ENCODE data around the gene LIM2.
"Not testable (repeated sequence)": the region's sequence is repeated elsewhere in the genome, so short reads cannot be mapped to it uniquely, and the experiment has no call there.

LIM2 gene

GRCh38 chr19:51427201-51427600, 39.4 kb upstream of the LIM2 start:
- no peaks in the 10 kb centered on the region for H3K9me3 ChIP-seq (ENCODE audit: severe bottlenecking)
- H3K27me3 ChIP-seq (ENCODE audit: insufficient read depth, poor library complexity, severe bottlenecking): no peaks in the 10 kb centered on the region
- H3K4me3 ChIP-seq (ENCODE audit: severe bottlenecking): no peak overlapping the region
- H3K4me1 ChIP-seq (ENCODE audit: insufficient read depth, poor library complexity, severe bottlenecking): no peaks in the 10 kb centered on the region
- no peaks in the 10 kb centered on the region for H3K36me3 ChIP-seq (ENCODE audit: low read depth)
- DNase-seq (ENCODE audit: low spot score) (no peak), ATAC-seq (ENCODE audit: low read depth) (no peak)
- TF ChIP-seq, protein P1, sequence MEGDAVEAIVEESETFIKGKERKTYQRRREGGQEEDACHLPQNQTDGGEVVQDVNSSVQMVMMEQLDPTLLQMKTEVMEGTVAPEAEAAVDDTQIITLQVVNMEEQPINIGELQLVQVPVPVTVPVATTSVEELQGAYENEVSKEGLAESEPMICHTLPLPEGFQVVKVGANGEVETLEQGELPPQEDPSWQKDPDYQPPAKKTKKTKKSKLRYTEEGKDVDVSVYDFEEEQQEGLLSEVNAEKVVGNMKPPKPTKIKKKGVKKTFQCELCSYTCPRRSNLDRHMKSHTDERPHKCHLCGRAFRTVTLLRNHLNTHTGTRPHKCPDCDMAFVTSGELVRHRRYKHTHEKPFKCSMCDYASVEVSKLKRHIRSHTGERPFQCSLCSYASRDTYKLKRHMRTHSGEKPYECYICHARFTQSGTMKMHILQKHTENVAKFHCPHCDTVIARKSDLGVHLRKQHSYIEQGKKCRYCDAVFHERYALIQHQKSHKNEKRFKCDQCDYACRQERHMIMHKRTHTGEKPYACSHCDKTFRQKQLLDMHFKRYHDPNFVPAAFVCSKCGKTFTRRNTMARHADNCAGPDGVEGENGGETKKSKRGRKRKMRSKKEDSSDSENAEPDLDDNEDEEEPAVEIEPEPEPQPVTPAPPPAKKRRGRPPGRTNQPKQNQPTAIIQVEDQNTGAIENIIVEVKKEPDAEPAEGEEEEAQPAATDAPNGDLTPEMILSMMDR (IDR thresholded peaks at IDR 0.05; ENCODE audit: poor library complexity, severe bottlenecking): no peak
- H3K27ac ChIP-seq (ENCODE audit: poor library complexity, severe bottlenecking): no peak overlapping the region

- Histone ChIP-seq H3K36me3 (ENCODE audit: low read depth) (no peaks in the 10 kb centered on the region), H3K4me1 (ENCODE audit: insufficient read depth, poor library complexity, severe bottlenecking) (no peaks in the 10 kb centered on the region), H3K27ac (ENCODE audit: poor library complexity, severe bottlenecking) (no peak overlapping the region), H3K27me3 (ENCODE audit: insufficient read depth, poor library complexity, severe bottlenecking) (peaks cover 5% of the 10 kb centered on the region), H3K9me3 (ENCODE audit: severe bottlenecking) (no peaks in the 10 kb centered on the region), H3K4me3 (ENCODE audit: severe bottlenecking) (no peak overlapping the region)
- TF ChIP-seq, protein P1 (IDR thresholded peaks at IDR 0.05; ENCODE audit: poor library complexity, severe bottlenecking): peak; percentile 91
- DNase-seq (ENCODE audit: low spot score) (no peak), ATAC-seq (ENCODE audit: low read depth) (peak; percentile 81)
Measured at GRCh38 chr19:51422053-51422448, 34.3 kb upstream of the LIM2 start.

DNA sequence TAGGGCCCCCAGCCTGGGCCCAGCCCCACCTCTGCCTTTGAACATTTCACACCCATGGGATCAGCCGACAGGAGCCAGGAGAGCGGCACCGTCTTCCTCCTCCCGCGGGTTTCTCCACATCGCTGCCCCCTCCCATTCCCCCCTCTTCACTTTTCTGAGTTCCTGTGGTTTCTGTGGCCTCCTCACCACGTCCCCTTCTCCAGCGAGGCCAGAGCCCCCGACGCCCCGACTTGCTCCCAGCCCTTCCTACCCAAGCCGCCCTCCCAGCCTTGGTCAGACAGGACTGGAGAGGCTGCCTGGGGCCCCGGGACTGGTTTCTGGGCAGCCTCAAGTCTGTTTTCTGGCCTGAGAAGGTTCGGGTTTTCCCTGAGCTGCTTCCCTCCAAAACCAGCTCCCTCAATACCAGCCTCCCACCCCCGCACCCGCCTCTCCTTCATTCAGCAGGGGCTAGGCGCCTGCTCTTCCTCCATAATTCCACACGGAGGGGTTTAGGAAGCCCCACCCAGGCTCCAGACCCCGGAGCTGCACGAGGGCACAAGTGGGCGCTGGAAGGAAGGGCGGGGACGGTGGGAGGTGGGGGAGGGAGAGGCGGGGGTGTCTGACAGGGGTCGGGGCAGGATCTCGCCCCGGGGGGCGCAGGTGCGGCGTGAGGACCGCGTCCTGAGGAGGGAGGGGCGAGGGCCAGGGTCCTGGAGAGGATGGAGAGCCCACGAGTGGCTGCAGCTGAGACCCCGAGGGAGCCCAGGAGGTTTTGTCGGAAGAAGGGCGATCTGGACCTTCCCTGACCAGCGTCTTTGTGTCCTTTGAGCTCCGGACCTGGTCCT, 33.7 kb upstream of the LIM2 start:
- DNase-seq (ENCODE audit: low spot score) (no peak), ATAC-seq (ENCODE audit: low read depth) (no peak)
- Histone ChIP-seq H3K36me3 (ENCODE audit: low read depth) (no peaks in the 10 kb centered on the region), H3K4me1 (ENCODE audit: insufficient read depth, poor library complexity, severe bottlenecking) (no peaks in the 10 kb centered on the region), H3K4me3 (ENCODE audit: severe bottlenecking) (no peak overlapping the region), H3K27ac (ENCODE audit: poor library complexity, severe bottlenecking) (no peak overlapping the region), H3K9me3 (ENCODE audit: severe bottlenecking) (no peaks in the 10 kb centered on the region), H3K27me3 (ENCODE audit: insufficient read depth, poor library complexity, severe bottlenecking) (peaks cover 5% of the 10 kb centered on the region)
- TF ChIP-seq, protein P1 (IDR thresholded peaks at IDR 0.05; ENCODE audit: poor library complexity, severe bottlenecking): no peak

DNA sequence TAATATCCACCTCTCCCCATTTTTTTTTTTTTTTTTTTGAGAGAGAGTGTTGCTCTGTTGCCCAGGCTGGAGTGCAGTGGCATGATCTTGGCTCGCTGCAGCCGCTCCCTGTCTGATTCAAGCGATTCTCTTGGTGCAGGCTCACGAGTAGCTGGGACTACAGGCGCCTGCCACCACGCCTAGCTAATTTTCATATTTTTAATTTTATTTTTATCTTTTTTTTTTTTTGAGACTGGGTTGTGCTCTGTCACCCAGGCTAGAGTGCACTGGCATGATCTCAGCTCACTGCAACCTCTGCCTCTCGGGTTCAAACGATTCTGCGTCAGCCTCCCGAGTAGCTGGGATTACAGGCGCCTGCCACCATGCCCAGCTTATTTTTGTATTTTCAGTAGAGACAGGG, 32.7 kb upstream of the LIM2 start:
- DNase-seq (ENCODE audit: low spot score); H3K27me3 ChIP-seq (ENCODE audit: insufficient read depth, poor library complexity, severe bottlenecking); H3K4me3 ChIP-seq (ENCODE audit: severe bottlenecking); H3K4me1 ChIP-seq (ENCODE audit: insufficient read depth, poor library complexity, severe bottlenecking); H3K27ac ChIP-seq (ENCODE audit: poor library complexity, severe bottlenecking); ATAC-seq (ENCODE audit: low read depth); H3K36me3 ChIP-seq (ENCODE audit: low read depth); H3K9me3 ChIP-seq (ENCODE audit: severe bottlenecking): not testable (repeated sequence)

- ATAC-seq (ENCODE audit: low read depth) (no peak), DNase-seq (ENCODE audit: low spot score) (no peak)
- no peaks in the 10 kb centered on the region for H3K9me3 ChIP-seq (ENCODE audit: severe bottlenecking)
- peaks cover 5% of the 10 kb centered on the region for H3K27me3 ChIP-seq (ENCODE audit: insufficient read depth, poor library complexity, severe bottlenecking)
- H3K4me1 ChIP-seq (ENCODE audit: insufficient read depth, poor library complexity, severe bottlenecking): no peaks in the 10 kb centered on the region
- no peaks in the 10 kb centered on the region for H3K36me3 ChIP-seq (ENCODE audit: low read depth)
- H3K27ac ChIP-seq (ENCODE audit: poor library complexity, severe bottlenecking): no peak overlapping the region
- H3K4me3 ChIP-seq (ENCODE audit: severe bottlenecking): no peak overlapping the region
- TF ChIP-seq, protein P1 (IDR thresholded peaks at IDR 0.05; ENCODE audit: poor library complexity, severe bottlenecking): no peak
Measured at GRCh38 chr19:51418707-51419106, 30.9 kb upstream of the LIM2 start.

All from RWPE2 (cell line).